Coronary artery (tissue), 2 donors: ENCODE data around the gene KCNJ10.

Experiments
- DNase-seq: peaks from one replicate; pipeline ENCODE4 v3.0.0-alpha.2; 2017; ENCODE audit warnings: low spot score
- H3K27ac ChIP-seq, 2 donors: fragments of 200-600 bp; sonication (generic); one replicate each; pipeline ENCODE4 v1.5.1; 2016 to 2019
- H3K4me3 ChIP-seq: fragments of 200-600 bp; sonication (generic); 2 replicates; pipeline ENCODE4 v1.5.1; 2016; ENCODE audit warnings: mild to moderate bottlenecking, moderate library complexity
- CTCF ChIP-seq: fragments of 200-600 bp; sonication (generic); IDR thresholded peaks from one replicate; pipeline ENCODE4 v1.5.1; 2019; ENCODE audit warnings: antibody characterized with exemption

Gene KCNJ10

GRCh38 chr1:160004001-160004400 lies 66.0 kb downstream of the KCNJ10 start:
- no peak for TF ChIP-seq CTCF
- DNase-seq: no peak
- H3K27ac ChIP-seq: no peak overlapping the region
- no peak overlapping the region for H3K4me3 ChIP-seq

DNA sequence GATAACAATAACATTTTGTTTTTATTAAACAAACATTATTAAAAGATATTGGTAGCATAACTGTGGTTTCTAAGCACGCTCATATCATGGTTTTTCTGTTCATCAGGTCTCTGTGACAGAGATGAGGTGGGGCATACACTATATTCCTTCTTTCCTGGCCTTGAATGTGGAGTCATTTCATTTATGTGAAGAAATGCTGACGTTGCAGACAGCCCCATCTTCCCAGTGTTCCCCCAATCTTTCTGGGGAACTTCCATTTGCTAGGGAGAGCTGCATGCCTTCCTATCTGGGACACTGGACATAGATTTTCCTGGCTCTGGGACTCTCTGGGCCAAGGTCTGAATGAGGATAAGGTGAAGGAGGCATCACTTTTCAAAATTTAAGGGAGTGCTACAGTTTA lies 68.5 kb downstream of the KCNJ10 start:
- no peak for DNase-seq
- Histone ChIP-seq H3K27ac (no peak overlapping the region), H3K4me3 (no peak overlapping the region)
- TF ChIP-seq CTCF: no peak

GRCh38 chr1:159999204-159999603 lies 70.8 kb downstream of the KCNJ10 start:
- no peak for TF ChIP-seq CTCF
- DNase-seq: no peak
- Histone ChIP-seq H3K4me3 (no peak overlapping the region), H3K27ac (no peak overlapping the region)

DNA sequence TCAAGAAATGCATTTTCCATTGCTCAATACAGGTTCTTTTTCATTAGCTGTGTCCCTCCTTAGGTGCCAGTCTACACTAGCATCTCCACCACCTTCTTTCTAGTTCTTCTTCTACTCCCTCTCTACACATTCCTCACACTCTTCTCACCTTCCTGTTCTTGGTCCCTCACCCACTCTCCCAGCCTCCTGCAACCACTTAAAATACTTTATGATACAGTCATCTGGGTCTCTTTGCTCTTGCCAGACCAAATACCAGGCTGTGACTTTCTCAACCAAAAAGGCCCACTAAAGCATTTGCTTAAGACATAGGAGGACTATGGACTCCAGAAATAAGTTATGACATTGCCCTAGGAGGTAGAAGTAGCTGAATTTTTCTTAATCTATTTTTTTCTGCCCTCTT lies 73.3 kb downstream of the KCNJ10 start:
- H3K27ac ChIP-seq: no peak overlapping the region
- DNase-seq: no peak
- no peak for TF ChIP-seq CTCF

DNA sequence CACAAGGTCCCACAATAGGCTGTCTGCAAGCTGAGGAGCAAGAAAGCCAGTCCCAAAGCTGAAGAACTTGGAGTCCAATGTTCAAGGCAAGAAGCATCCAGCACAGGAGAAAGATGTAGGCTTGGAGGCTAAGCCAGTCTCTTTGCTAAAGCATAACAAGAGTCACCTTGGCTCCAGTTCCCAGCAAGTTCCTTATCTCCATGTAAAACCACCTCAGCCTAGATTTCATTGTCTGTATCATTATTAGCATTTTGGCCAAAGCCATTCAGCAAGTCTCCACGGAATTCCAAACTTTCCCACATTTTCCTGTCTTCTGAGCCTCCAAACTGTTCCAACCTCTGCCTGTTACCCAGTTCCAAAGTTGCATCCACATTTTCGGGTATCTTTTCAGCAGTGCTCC lies 75.1 kb downstream of the KCNJ10 start:
- no peak for TF ChIP-seq CTCF
- DNase-seq: no peak
- no peak overlapping the region for H3K4me3 ChIP-seq
- no peak overlapping the region for H3K27ac ChIP-seq

More for the DNA sequence above, 73.3 kb downstream of the KCNJ10 start:
- no peak overlapping the region for H3K4me3 ChIP-seq

GRCh38 chr1:159993911-159994310 lies 76.0 kb downstream of the KCNJ10 start:
- no peak for DNase-seq
- TF ChIP-seq CTCF: no peak
- H3K4me3 ChIP-seq: no peak overlapping the region
- no peak overlapping the region for H3K27ac ChIP-seq

DNA sequence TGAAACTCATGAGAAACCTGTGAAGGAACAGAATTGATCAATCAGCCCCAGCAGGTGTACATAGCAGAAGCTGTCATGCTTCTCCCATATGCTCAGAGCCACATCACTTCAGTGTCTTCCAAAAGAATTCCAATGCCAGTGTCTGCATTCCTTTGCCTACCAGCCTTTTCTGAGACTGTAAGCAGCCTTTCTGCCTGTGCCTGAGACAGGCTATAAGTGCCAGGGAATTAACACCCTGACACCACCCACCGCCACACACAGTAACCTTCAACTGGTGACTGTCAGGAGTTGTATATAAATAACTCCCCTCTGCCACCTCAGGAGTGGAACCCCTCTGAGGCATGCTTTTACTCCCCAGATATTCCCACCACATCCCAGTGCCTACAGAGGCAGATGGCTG lies 77.8 kb downstream of the KCNJ10 start:
- Histone ChIP-seq H3K4me3 (no peak overlapping the region), H3K27ac (no peak overlapping the region)
- no peak for DNase-seq
- no peak for TF ChIP-seq CTCF
